GM12878 (cell line): ENCODE data around the gene WWOX. TPM values are rescaled to one million over a fixed set of nuclear protein-coding genes. Genes with fewer than 3 reads are reported as not detected.

Experiments used
- ATAC-seq: fragments of 200-7000 bp; cut with Tn5 transposase; 3 replicates; pipeline ENCODE4 v1.9.1; 2020; ENCODE audit warnings: mild to moderate bottlenecking, moderate library complexity
- BruUV-seq: library from RNA; stranded (reverse); fragments of 400-500 nt; replicated peaks from 2 replicates; lab custom pipeline; 2021; lab: Mats Ljungman, UMichigan
- CTCF ChIA-PET: fragments of 300-600 bp; sonication (Branson Sonifier 250); formaldehyde crosslinking; extraction: SDS; loops from one replicate; lab custom pipeline; 2021; ENCODE audit warnings: inconsistent platforms; lab: Yijun Ruan, JAX
- POLR2A ChIA-PET: fragments of 350-600 bp; formaldehyde crosslinking; extraction: SDS; loops from one replicate; lab custom pipeline; 2021; ENCODE audit warnings: inconsistent platforms; lab: Charles Lee
- RAD21 ChIA-PET: fragments of 300-600 bp; sonication (Branson Sonifier 250); formaldehyde crosslinking; loops from one replicate; lab custom pipeline; 2023; ENCODE audit warnings: antibody characterized with exemption; ENCODE audit not compliant: unreplicated experiment; lab: Charles Lee
- SMC1A ChIA-PET: fragments of 300-600 bp; sonication (Branson Sonifier 250); formaldehyde crosslinking; loops from one replicate; lab custom pipeline; 2023; ENCODE audit not compliant: unreplicated experiment, uncharacterized antibody; lab: Charles Lee
- DNase-seq: peaks from one replicate; pipeline ENCODE4 v3.0.0-alpha.2; 2011; ENCODE audit warnings: low read depth, low spot score
- FAIRE-seq: peaks from 3 replicates; lab custom pipeline; 2011; peaks lifted over from hg19 to GRCh38; lab: Jason Lieb, UNC
- H2AFZ ChIP-seq: 2 replicates; pipeline ENCODE4 v1.6.0; 2011; ENCODE audit warnings: low read depth, low read length, control low read depth; ENCODE audit not compliant: control insufficient read depth
- H3K27ac ChIP-seq: 2 replicates; pipeline ENCODE4 v1.5.1; 2011; ENCODE audit warnings: control low read depth; ENCODE audit not compliant: control insufficient read depth, insufficient read depth
- H3K27me3 ChIP-seq, 2 experiments: replicated peaks in 1 of 2; 2 replicates each; pipeline versions ENCODE4 v1.6.0 to v1.6.1; 2011; ENCODE audit warnings: low read length in 1 of 2; ENCODE audit not compliant: control insufficient read depth in 2 of 2, insufficient read depth in 2 of 2
- H3K36me3 ChIP-seq, 2 experiments: 2 replicates each; pipeline ENCODE4 v1.5.1; 2011; ENCODE audit warnings: low read length in 1 of 2; ENCODE audit not compliant: control insufficient read depth in 2 of 2, insufficient read depth in 2 of 2
- H3K4me1 ChIP-seq: 2 replicates; pipeline ENCODE4 v1.6.1; 2011; ENCODE audit warnings: mild to moderate bottlenecking, low read length, moderate library complexity, mixed read lengths; ENCODE audit not compliant: control insufficient read depth, insufficient read depth
- H3K4me2 ChIP-seq: 2 replicates; pipeline ENCODE4 v1.6.0; 2011; ENCODE audit warnings: control low read depth; ENCODE audit not compliant: control insufficient read depth, insufficient read depth
- H3K4me3 ChIP-seq: fragments of 200-600 bp; sonication (generic); 2 replicates; pipeline ENCODE4 v1.5.1; 2016
- H3K79me2 ChIP-seq: 2 replicates; pipeline ENCODE4 v1.6.0; 2011; ENCODE audit warnings: low read length; ENCODE audit not compliant: control insufficient read depth, insufficient read depth
- H3K9ac ChIP-seq: 2 replicates; pipeline ENCODE4 v1.8.0; 2011; ENCODE audit warnings: low read length, control low read depth, mixed read lengths; ENCODE audit not compliant: control insufficient read depth, insufficient read depth
- H3K9me3 ChIP-seq: replicated peaks from 3 replicates; pipeline ENCODE4 v1.5.1; 2011; ENCODE audit warnings: mild to moderate bottlenecking, low read length; ENCODE audit not compliant: control insufficient read depth, insufficient read depth
- H4K20me1 ChIP-seq: 2 replicates; pipeline ENCODE4 v1.6.0; 2011; ENCODE audit not compliant: control insufficient read depth, insufficient read depth
- BHLHE40 ChIP-seq, 2 experiments: fragments of 450-650 bp in 1 of 2; IDR thresholded peaks; 2 replicates each; pipeline ENCODE4 v1.6.1; 2011 to 2017; ENCODE audit warnings: low read depth in 2 of 2, borderline replicate concordance in 1 of 2, improper control_type of control experiment in 1 of 2, low read length in 1 of 2, mild to moderate bottlenecking in 1 of 2
- CHD1 ChIP-seq: IDR thresholded peaks from 2 replicates; pipeline ENCODE4 v1.6.1; 2012; ENCODE audit warnings: low read depth, low read length, improper control_type of control experiment
- CREM ChIP-seq: IDR thresholded peaks from 2 replicates; pipeline ENCODE4 v1.6.1; 2014; ENCODE audit warnings: antibody characterized with exemption, low read depth
- EZH2 ChIP-seq: IDR thresholded peaks from 2 replicates; pipeline ENCODE4 v1.6.1; 2012; ENCODE audit warnings: low read depth, mild to moderate bottlenecking, control low read depth, inconsistent platforms, low read length, borderline replicate concordance; ENCODE audit not compliant: control insufficient read depth
- HDAC6 ChIP-seq: fragments of 200-600 bp; sonication (generic); IDR thresholded peaks from one replicate; pipeline ENCODE4 v1.8.0; 2017; ENCODE audit warnings: antibody characterized with exemption; ENCODE audit not compliant: unreplicated experiment
- NFXL1 ChIP-seq: fragments of 450-650 bp; IDR thresholded peaks from 2 replicates; pipeline ENCODE4 v1.6.1; 2017; ENCODE audit warnings: antibody characterized with exemption, mild to moderate bottlenecking, borderline replicate concordance
- RAD51 ChIP-seq: fragments of 450-650 bp; IDR thresholded peaks from 2 replicates; pipeline ENCODE4 v1.6.1; 2016; ENCODE audit warnings: moderate library complexity, mild to moderate bottlenecking, inconsistent platforms
- RB1 ChIP-seq: fragments of 450-650 bp; formaldehyde crosslinking; IDR thresholded peaks from 2 replicates; pipeline ENCODE4 v1.6.1; 2017; ENCODE audit warnings: mild to moderate bottlenecking, borderline replicate concordance
- SIN3A ChIP-seq: IDR thresholded peaks from 2 replicates; pipeline ENCODE4 v1.6.1; 2012; ENCODE audit warnings: low read depth, low read length, improper control_type of control experiment
- SPI1 ChIP-seq: IDR thresholded peaks from 2 replicates; pipeline ENCODE4 v1.6.1; 2011; ENCODE audit warnings: low read depth, mild to moderate bottlenecking, low read length, moderate library complexity, borderline replicate concordance; ENCODE audit not compliant: insufficient read depth
- STAT1 ChIP-seq: fragments of 450-650 bp; conservative IDR thresholded peaks from 2 replicates; pipeline ENCODE4 v1.6.1; 2014; ENCODE audit warnings: antibody characterized with exemption, mild to moderate bottlenecking
- TCF12 ChIP-seq: IDR thresholded peaks from 2 replicates; pipeline ENCODE4 v1.6.1; 2011; ENCODE audit warnings: low read depth, mild to moderate bottlenecking, low read length
- WRNIP1 ChIP-seq: IDR thresholded peaks from 2 replicates; pipeline ENCODE4 v1.6.1; 2011; ENCODE audit warnings: low read depth, low read length, improper control_type of control experiment, borderline replicate concordance
- YBX1 ChIP-seq: fragments of 450-650 bp; IDR thresholded peaks from 2 replicates; pipeline ENCODE4 v1.6.1; 2016; ENCODE audit warnings: antibody characterized with exemption
- ZNF207 ChIP-seq: fragments of 450-650 bp; IDR thresholded peaks from 2 replicates; pipeline ENCODE4 v1.6.1; 2014; ENCODE audit warnings: antibody characterized with exemption, mild to moderate bottlenecking, borderline replicate concordance
- WGBS: methylation state at CpG from one replicate; pipeline ENCODE4 v1.1.6; 2016; ENCODE audit warnings: low lambda C conversion rate; ENCODE audit not compliant: insufficient replicate concordance, insufficient coverage; ENCODE audit errors: missing lambda C conversion rate; 5-methylcytosine and 5-hydroxymethylcytosine counted together
- in situ Hi-C: fragments of 300-500 bp; cut with MboI; formaldehyde crosslinking; loops from 9 replicates; pipeline ENCODE4 v1.14.3; 2018; ENCODE audit warnings: mixed read lengths
- intact Hi-C: fragments of 100-400 bp; cut with micrococcal nuclease; formaldehyde crosslinking; loops from one replicate; pipeline ENCODE4 v1.14.2; 2022; ENCODE audit not compliant: unreplicated experiment
- polyA plus RNA-seq, 11 experiments: library from polyadenylated mRNA; depleted of rRNA in 4 of 11; unstranded in 6 of 11; stranded (reverse) in 5 of 11; fragments of >200 nt; fragmentation: Nextera tagmentation in 4 of 11; fragmentation: Illumina TruSeq in 1 of 11; extraction: Ambion mirVana in 4 of 11; extraction: Trizol in 1 of 11; gene quantifications; 1 replicate in 1 of 11; 2 replicates in 10 of 11; pipeline versions ENCODE4 v1.2.1 to v1.2.3, GENCODE V29; 2011 to 2016; ENCODE audit warnings: inconsistent platforms in 2 of 11, missing spikeins in 2 of 11, low read depth in 1 of 11
- total RNA-seq, 4 experiments: library from RNA; depleted of rRNA in 3 of 4; stranded (reverse); fragments of >200 nt in 3 of 4; fragmentation: Illumina TruSeq in 1 of 4; extraction: Trizol in 1 of 4; gene quantifications; 2 replicates each; pipeline versions ENCODE4 v1.2.1 to v1.2.3, GENCODE V29; 2013 to 2021
- TF ChIP-seq, protein P1 (sequence below): fragments of 450-650 bp; IDR thresholded peaks from 2 replicates; pipeline ENCODE4 v1.6.1; 2017; ENCODE audit warnings: low read depth, mild to moderate bottlenecking, moderate library complexity
- TF ChIP-seq, protein P2 (sequence below): IDR thresholded peaks from 2 replicates; pipeline ENCODE4 v1.6.1; 2011; ENCODE audit warnings: borderline replicate concordance, low read depth, mild to moderate bottlenecking, moderate library complexity, mixed read lengths, low read length; ENCODE audit not compliant: insufficient read depth; ENCODE audit errors: extremely low read length
- TF ChIP-seq, protein P3 (sequence below): fragments of 150-350 bp; IDR thresholded peaks from 2 replicates; pipeline ENCODE4 v1.6.1; 2014; ENCODE audit warnings: mild to moderate bottlenecking, low read depth, low read length
- TF ChIP-seq, protein P4 (sequence below): fragments of 450-650 bp; IDR thresholded peaks from 2 replicates; pipeline ENCODE4 v1.6.1; 2016; ENCODE audit warnings: mild to moderate bottlenecking

Gene WWOX
- total and polyA plus RNA-seq, 10 of the 15 experiments (the other 5 are each of a cell fraction or from before 2014, with no cell fraction given): 2.8 to 24.4 (median 17.8) TPM

DNA sequence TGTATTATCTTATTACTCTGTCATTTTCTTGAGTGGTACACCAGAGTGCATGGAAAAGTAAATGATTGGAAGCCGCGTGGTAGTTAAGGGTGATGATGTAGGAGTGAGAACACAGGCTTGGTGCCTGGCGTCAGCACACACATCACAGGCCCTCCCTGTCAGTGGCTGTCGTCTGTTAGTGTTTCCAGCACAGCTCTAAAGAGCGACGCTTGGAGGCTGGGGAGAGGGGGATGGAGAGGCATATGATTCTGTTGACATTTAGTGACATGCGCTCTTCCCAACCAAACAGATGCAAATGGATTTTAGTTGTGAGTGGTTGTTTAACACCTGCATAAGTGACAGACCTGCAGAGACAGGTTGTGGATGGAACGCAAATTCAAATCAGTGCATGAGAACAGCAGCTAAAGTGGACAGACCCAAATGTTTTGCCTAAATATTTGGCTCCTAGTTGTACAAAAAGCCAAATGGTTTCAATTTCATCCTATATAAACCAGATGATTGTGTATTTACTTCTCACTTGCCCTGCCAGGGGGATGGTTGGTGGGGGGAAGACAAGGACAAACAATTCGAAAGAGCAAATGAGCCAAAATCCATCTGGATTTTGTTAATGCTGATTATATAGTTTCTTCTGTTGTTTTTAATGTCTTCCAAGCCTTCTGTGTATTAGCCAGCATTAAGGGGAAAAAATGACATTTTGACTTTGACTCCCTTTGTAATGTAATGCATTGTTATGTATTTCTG is 222.3 kb downstream of the WWOX start:
- ATAC-seq: no peak
- Histone ChIP-seq H3K9ac (no peak overlapping the region), H3K27ac (no peak overlapping the region), H3K79me2 (no peaks in the 10 kb centered on the region), H2AFZ (no peak overlapping the region), H3K4me3 (no peak overlapping the region), H3K4me2 (no peak overlapping the region), H3K27me3 (no peaks in the 10 kb centered on the region), H3K9me3 (no peaks in the 10 kb centered on the region), H3K4me1 (no peaks in the 10 kb centered on the region), H4K20me1 (no peaks in the 10 kb centered on the region), H3K36me3 (no peaks in the 10 kb centered on the region)
- RAD21 ChIA-PET: no interaction called here
- intact Hi-C loops: no loop called here
- POLR2A ChIA-PET: no interaction called here
- SMC1A ChIA-PET: no interaction called here
- no peak for FAIRE-seq
- CTCF ChIA-PET: no interaction called here
- no TSS peak for BruUV-seq
- TF ChIP-seq EZH2: no peak
- no peak for TF ChIP-seq SPI1
- no peak for TF ChIP-seq YBX1
- TF ChIP-seq SIN3A: no peak
- TF ChIP-seq HDAC6: no peak
- no peak for TF ChIP-seq BHLHE40 (IDR thresholded peaks at IDR 0.05; ENCODE audit: borderline replicate concordance in 1 of 2, low read depth in 2 of 2, low read length in 1 of 2)
- TF ChIP-seq, protein P1, sequence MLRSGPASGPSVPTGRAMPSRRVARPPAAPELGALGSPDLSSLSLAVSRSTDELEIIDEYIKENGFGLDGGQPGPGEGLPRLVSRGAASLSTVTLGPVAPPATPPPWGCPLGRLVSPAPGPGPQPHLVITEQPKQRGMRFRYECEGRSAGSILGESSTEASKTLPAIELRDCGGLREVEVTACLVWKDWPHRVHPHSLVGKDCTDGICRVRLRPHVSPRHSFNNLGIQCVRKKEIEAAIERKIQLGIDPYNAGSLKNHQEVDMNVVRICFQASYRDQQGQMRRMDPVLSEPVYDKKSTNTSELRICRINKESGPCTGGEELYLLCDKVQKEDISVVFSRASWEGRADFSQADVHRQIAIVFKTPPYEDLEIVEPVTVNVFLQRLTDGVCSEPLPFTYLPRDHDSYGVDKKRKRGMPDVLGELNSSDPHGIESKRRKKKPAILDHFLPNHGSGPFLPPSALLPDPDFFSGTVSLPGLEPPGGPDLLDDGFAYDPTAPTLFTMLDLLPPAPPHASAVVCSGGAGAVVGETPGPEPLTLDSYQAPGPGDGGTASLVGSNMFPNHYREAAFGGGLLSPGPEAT: no peak
- no peak for TF ChIP-seq CREM
- TF ChIP-seq, protein P2, sequence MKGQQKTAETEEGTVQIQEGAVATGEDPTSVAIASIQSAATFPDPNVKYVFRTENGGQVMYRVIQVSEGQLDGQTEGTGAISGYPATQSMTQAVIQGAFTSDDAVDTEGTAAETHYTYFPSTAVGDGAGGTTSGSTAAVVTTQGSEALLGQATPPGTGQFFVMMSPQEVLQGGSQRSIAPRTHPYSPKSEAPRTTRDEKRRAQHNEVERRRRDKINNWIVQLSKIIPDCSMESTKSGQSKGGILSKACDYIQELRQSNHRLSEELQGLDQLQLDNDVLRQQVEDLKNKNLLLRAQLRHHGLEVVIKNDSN: no peak
- TF ChIP-seq STAT1: no peak
- TF ChIP-seq, protein P3, sequence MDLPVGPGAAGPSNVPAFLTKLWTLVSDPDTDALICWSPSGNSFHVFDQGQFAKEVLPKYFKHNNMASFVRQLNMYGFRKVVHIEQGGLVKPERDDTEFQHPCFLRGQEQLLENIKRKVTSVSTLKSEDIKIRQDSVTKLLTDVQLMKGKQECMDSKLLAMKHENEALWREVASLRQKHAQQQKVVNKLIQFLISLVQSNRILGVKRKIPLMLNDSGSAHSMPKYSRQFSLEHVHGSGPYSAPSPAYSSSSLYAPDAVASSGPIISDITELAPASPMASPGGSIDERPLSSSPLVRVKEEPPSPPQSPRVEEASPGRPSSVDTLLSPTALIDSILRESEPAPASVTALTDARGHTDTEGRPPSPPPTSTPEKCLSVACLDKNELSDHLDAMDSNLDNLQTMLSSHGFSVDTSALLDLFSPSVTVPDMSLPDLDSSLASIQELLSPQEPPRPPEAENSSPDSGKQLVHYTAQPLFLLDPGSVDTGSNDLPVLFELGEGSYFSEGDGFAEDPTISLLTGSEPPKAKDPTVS: no peak
- TF ChIP-seq TCF12: no peak
- TF ChIP-seq RB1: no peak
- TF ChIP-seq NFXL1: no peak
- TF ChIP-seq CHD1: no peak
- no peak for TF ChIP-seq ZNF207
- no peak for TF ChIP-seq WRNIP1
- TF ChIP-seq, protein P4, sequence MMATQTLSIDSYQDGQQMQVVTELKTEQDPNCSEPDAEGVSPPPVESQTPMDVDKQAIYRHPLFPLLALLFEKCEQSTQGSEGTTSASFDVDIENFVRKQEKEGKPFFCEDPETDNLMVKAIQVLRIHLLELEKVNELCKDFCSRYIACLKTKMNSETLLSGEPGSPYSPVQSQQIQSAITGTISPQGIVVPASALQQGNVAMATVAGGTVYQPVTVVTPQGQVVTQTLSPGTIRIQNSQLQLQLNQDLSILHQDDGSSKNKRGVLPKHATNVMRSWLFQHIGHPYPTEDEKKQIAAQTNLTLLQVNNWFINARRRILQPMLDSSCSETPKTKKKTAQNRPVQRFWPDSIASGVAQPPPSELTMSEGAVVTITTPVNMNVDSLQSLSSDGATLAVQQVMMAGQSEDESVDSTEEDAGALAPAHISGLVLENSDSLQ: no peak
- no peak for TF ChIP-seq RAD51
- in situ Hi-C loops: no loop called here
- 73% methylated on average over 9 of the region's 9 CpGs for WGBS
- no peak for DNase-seq
